ENCODE data around the gene GAS7.

DNA sequence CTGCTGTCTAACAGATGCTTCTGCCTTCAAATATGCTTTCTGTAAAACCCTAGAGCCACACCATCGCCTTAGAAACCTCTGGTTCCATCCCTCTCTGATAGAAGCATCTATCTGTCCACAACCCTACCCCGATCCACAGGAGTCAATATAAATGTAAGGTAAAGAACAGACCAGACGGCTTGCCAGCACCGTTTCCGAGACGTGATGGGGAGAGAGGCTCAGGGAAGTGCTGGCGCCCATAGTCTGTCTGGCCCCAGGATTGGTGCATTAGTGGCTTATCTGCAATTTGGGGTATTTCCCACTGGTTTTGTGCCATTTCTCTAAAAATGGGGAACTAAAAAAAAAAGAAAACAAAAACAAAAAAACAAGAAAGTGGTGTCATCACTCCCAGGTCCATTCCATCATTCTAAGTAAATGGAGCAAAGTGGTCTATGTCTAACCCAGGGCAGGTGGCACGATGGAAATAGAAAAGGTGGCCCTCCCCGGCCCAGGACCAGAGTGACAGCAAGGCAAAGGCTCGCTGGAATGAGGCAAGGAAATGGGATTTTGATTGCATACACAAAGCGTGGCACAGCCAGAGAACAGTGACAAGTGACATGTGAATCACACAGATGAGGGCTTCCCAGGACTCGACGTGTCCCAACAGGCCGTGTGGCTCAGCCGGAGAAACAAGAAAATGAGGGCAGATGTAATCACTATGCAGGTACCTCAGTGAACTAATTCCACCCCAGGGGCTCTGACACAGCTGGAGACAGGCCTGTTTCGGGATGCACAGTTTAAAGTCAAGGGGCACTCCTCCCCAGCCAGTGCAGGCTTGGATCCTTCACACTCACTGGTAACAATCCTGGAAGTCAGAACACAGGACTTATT, 125.6 kb downstream of the GAS7 start:
- TF ChIP-seq, protein P1, sequence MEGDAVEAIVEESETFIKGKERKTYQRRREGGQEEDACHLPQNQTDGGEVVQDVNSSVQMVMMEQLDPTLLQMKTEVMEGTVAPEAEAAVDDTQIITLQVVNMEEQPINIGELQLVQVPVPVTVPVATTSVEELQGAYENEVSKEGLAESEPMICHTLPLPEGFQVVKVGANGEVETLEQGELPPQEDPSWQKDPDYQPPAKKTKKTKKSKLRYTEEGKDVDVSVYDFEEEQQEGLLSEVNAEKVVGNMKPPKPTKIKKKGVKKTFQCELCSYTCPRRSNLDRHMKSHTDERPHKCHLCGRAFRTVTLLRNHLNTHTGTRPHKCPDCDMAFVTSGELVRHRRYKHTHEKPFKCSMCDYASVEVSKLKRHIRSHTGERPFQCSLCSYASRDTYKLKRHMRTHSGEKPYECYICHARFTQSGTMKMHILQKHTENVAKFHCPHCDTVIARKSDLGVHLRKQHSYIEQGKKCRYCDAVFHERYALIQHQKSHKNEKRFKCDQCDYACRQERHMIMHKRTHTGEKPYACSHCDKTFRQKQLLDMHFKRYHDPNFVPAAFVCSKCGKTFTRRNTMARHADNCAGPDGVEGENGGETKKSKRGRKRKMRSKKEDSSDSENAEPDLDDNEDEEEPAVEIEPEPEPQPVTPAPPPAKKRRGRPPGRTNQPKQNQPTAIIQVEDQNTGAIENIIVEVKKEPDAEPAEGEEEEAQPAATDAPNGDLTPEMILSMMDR (IDR thresholded peaks at IDR 0.05; ENCODE audit: insufficient read depth, low read length) = no peak
- no peak for TF ChIP-seq POLR2AphosphoS5 (IDR thresholded peaks at IDR 0.05; ENCODE audit: low read depth)
- TF ChIP-seq, protein P2, sequence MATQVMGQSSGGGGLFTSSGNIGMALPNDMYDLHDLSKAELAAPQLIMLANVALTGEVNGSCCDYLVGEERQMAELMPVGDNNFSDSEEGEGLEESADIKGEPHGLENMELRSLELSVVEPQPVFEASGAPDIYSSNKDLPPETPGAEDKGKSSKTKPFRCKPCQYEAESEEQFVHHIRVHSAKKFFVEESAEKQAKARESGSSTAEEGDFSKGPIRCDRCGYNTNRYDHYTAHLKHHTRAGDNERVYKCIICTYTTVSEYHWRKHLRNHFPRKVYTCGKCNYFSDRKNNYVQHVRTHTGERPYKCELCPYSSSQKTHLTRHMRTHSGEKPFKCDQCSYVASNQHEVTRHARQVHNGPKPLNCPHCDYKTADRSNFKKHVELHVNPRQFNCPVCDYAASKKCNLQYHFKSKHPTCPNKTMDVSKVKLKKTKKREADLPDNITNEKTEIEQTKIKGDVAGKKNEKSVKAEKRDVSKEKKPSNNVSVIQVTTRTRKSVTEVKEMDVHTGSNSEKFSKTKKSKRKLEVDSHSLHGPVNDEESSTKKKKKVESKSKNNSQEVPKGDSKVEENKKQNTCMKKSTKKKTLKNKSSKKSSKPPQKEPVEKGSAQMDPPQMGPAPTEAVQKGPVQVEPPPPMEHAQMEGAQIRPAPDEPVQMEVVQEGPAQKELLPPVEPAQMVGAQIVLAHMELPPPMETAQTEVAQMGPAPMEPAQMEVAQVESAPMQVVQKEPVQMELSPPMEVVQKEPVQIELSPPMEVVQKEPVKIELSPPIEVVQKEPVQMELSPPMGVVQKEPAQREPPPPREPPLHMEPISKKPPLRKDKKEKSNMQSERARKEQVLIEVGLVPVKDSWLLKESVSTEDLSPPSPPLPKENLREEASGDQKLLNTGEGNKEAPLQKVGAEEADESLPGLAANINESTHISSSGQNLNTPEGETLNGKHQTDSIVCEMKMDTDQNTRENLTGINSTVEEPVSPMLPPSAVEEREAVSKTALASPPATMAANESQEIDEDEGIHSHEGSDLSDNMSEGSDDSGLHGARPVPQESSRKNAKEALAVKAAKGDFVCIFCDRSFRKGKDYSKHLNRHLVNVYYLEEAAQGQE (IDR thresholded peaks at IDR 0.05; ENCODE audit: insufficient replicate concordance, low read depth) = no peak
